Liver (tissue), 3 donors: ENCODE measurements around the gene GOLGA2.

ENCODE experiments used
- CTCF ChIP-seq: fragments of 150-350 bp; IDR thresholded peaks from 2 replicates; pipeline ENCODE4 v1.5.1; 2017; ENCODE audit warnings: improper control_type of control experiment, low read depth, low read length; ENCODE audit not compliant: missing input control
- TF ChIP-seq, protein P1 (sequence below): IDR thresholded peaks from 2 replicates; pipeline ENCODE4 v1.6.1; 2016; ENCODE audit warnings: antibody characterized with exemption
- donor health status: healthy.
- donor health status: healthy.

- TF ChIP-seq CTCF, result no peak
- TF ChIP-seq, protein P1, sequence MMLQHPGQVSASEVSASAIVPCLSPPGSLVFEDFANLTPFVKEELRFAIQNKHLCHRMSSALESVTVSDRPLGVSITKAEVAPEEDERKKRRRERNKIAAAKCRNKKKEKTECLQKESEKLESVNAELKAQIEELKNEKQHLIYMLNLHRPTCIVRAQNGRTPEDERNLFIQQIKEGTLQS, result no peak
Measured at GRCh38 chr9:128321879-128322403, 46.1 kb upstream of the GOLGA2 start.
